HEK293T (cell line): Measurements from ENCODE around the gene ANGPTL7.
"Not testable (repeated sequence)": the region's sequence is repeated elsewhere in the genome, so short reads cannot be mapped to it uniquely, and the experiment has no call there.

Experiments used
- CTCF ChIA-PET: fragments of 350-600 bp; formaldehyde crosslinking; extraction: SDS; loops from one replicate; lab custom pipeline; 2021; ENCODE audit warnings: antibody characterized with exemption, inconsistent platforms; lab: Yijun Ruan, JAX
- POLR2A ChIA-PET: fragments of 350-600 bp; formaldehyde crosslinking; extraction: SDS; loops from one replicate; lab custom pipeline; 2020; ENCODE audit warnings: antibody characterized with exemption, inconsistent platforms; lab: Yijun Ruan, JAX
- DNase-seq: peaks from one replicate; pipeline ENCODE4 v3.0.0; 2012; ENCODE audit warnings: mixed read lengths; ENCODE audit errors: extremely low spot score
- ARNT ChIP-seq: fragments of 450-650 bp; IDR thresholded peaks from 2 replicates; pipeline ENCODE4 v1.6.1; 2017; ENCODE audit warnings: mild to moderate bottlenecking
- BHLHE40 ChIP-seq: fragments of 450-650 bp; IDR thresholded peaks from 2 replicates; pipeline ENCODE4 v1.6.1; 2016; ENCODE audit warnings: mild to moderate bottlenecking, moderate library complexity, borderline replicate concordance
- CTBP1 ChIP-seq: fragments of 450-650 bp; IDR thresholded peaks from 2 replicates; pipeline ENCODE4 v1.6.1; 2016; ENCODE audit warnings: borderline replicate concordance
- ELF4 ChIP-seq: fragments of 450-650 bp; IDR thresholded peaks from 2 replicates; pipeline ENCODE4 v1.6.1; 2017; ENCODE audit warnings: antibody characterized with exemption
- FOXA1 ChIP-seq: fragments of 450-650 bp; IDR thresholded peaks from 2 replicates; pipeline ENCODE4 v1.6.1; 2016; ENCODE audit warnings: mild to moderate bottlenecking
- FOXK2 ChIP-seq: fragments of 450-650 bp; IDR thresholded peaks from 2 replicates; pipeline ENCODE4 v1.6.1; 2016; ENCODE audit warnings: mild to moderate bottlenecking
- FOXM1 ChIP-seq: fragments of 450-650 bp; IDR thresholded peaks from 2 replicates; pipeline ENCODE4 v1.6.1; 2017; ENCODE audit warnings: mild to moderate bottlenecking, borderline replicate concordance
- HDGF ChIP-seq: fragments of 450-650 bp; IDR thresholded peaks from 2 replicates; pipeline ENCODE4 v1.6.1; 2017; ENCODE audit warnings: antibody characterized with exemption, borderline replicate concordance
- L3MBTL2 ChIP-seq: fragments of 450-650 bp; conservative IDR thresholded peaks from 2 replicates; pipeline ENCODE4 v1.6.1; 2016; ENCODE audit warnings: mild to moderate bottlenecking
- LEF1 ChIP-seq: fragments of 450-650 bp; IDR thresholded peaks from 2 replicates; pipeline ENCODE4 v1.6.1; 2017; ENCODE audit warnings: mild to moderate bottlenecking, borderline replicate concordance
- NFRKB ChIP-seq: fragments of 450-650 bp; IDR thresholded peaks from 2 replicates; pipeline ENCODE4 v1.6.1; 2016; ENCODE audit warnings: mild to moderate bottlenecking, moderate library complexity
- PKNOX1 ChIP-seq: fragments of 450-650 bp; IDR thresholded peaks from 2 replicates; pipeline ENCODE4 v1.6.1; 2016
- SP1 ChIP-seq: fragments of 450-650 bp; IDR thresholded peaks from 2 replicates; pipeline ENCODE4 v1.6.1; 2017
- SUZ12 ChIP-seq: fragments of 450-650 bp; IDR thresholded peaks from 2 replicates; pipeline ENCODE4 v1.6.1; 2016; ENCODE audit warnings: mild to moderate bottlenecking
- TARDBP ChIP-seq: fragments of 450-650 bp; IDR thresholded peaks from 2 replicates; pipeline ENCODE4 v1.6.1; 2016
- ZNF384 ChIP-seq: fragments of 450-650 bp; IDR thresholded peaks from 2 replicates; pipeline ENCODE4 v1.6.1; 2016

The ANGPTL7 gene

GRCh38 chr1:11157867-11158266, 31.3 kb upstream of the ANGPTL7 start:
- ChIA-PET POLR2A (no interaction called here), CTCF (interaction anchor here (0.6 kb wide), 1 partner anchor 561 kb away, joined by 3 read pairs; no protein-coding TSS in a partner anchor)
- DNase-seq: no peak

GRCh38 chr1:11158291-11158690, 30.9 kb upstream of the ANGPTL7 start:
- no peak for DNase-seq
- ChIA-PET POLR2A (no interaction called here), CTCF (interaction anchor here (0.6 kb wide), 2 partner anchors 14 to 561 kb away, joined by 3 read pairs; no protein-coding TSS in a partner anchor)
- TF ChIP-seq FOXK2 (no peak), SP1 (no peak), BHLHE40 (no peak), ELF4 (no peak), PKNOX1 (no peak), L3MBTL2 (no peak), ZNF384 (no peak), FOXA1 (no peak), HDGF (no peak), FOXM1 (no peak), LEF1 (no peak), ARNT (no peak), TARDBP (no peak), SUZ12 (no peak), CTBP1 (no peak), NFRKB (no peak)

More at GRCh38 chr1:11157867-11158266, 31.3 kb upstream of the ANGPTL7 start:
- TF ChIP-seq FOXM1 (no peak), ARNT (no peak), ZNF384 (no peak)

- TF ChIP-seq FOXK2 (no peak), BHLHE40 (no peak), ZNF384 (no peak), FOXM1 (no peak), ARNT (no peak), SP1 (no peak), PKNOX1 (no peak), FOXA1 (no peak), HDGF (no peak), CTBP1 (no peak), ELF4 (no peak), TARDBP (no peak), SUZ12 (no peak), L3MBTL2 (no peak), LEF1 (no peak)
- CTCF ChIA-PET: interaction anchor here (0.6 kb wide), 1 partner anchor 13 kb away, joined by 3 read pairs; no protein-coding TSS in a partner anchor
- no peak for DNase-seq
- POLR2A ChIA-PET: no interaction called here
These were observed 30.3 kb upstream of the ANGPTL7 start for GRCh38 chr1:11158720-11159321.

- CTCF ChIA-PET, POLR2A ChIA-PET, DNase-seq: not testable (repeated sequence)
These were observed 26.4 kb upstream of the ANGPTL7 start for GRCh38 chr1:11162752-11163151.

GRCh38 chr1:11166744-11167143, 22.4 kb upstream of the ANGPTL7 start:
- CTCF ChIA-PET, POLR2A ChIA-PET, DNase-seq: not testable (repeated sequence)

- DNase-seq: no peak
- ChIA-PET CTCF (no interaction called here), POLR2A (no interaction called here)
- TF ChIP-seq FOXM1: no peak
- no peak for TF ChIP-seq CTBP1
- TF ChIP-seq FOXA1: no peak
- no peak for TF ChIP-seq ZNF384
- no peak for TF ChIP-seq SUZ12
- TF ChIP-seq PKNOX1: no peak
- no peak for TF ChIP-seq ARNT
- TF ChIP-seq LEF1: no peak
- TF ChIP-seq NFRKB: no peak
- TF ChIP-seq BHLHE40: no peak
- TF ChIP-seq TARDBP: no peak
- TF ChIP-seq FOXK2: no peak
- no peak for TF ChIP-seq HDGF
- no peak for TF ChIP-seq L3MBTL2
- no peak for TF ChIP-seq ELF4
- TF ChIP-seq SP1: no peak
These were observed 20.4 kb upstream of the ANGPTL7 start for GRCh38 chr1:11168731-11169130.

- TF ChIP-seq CTBP1 (no peak), TARDBP (no peak), FOXK2 (no peak), FOXM1 (no peak), ELF4 (no peak), PKNOX1 (no peak), SP1 (no peak), ARNT (no peak), HDGF (no peak), BHLHE40 (no peak), L3MBTL2 (no peak), SUZ12 (no peak), ZNF384 (no peak), FOXA1 (no peak), LEF1 (no peak)
- POLR2A ChIA-PET: no interaction called here
- DNase-seq: no peak
- CTCF ChIA-PET: no interaction called here
These were observed 20.0 kb upstream of the ANGPTL7 start for GRCh38 chr1:11169202-11169601.
